Right ventricle myocardium superior (tissue), 1 donor: Measurements from ENCODE around the gene MUC15. TPM values are rescaled to one million over a fixed set of nuclear protein-coding genes. Genes with fewer than 3 reads are reported as not detected.

Experiments
- ATAC-seq: fragments of 200-7000 bp; cut with Tn5 transposase; one replicate; pipeline ENCODE4 v1.9.1; 2020; ENCODE audit warnings: mild to moderate bottlenecking; ENCODE audit not compliant: poor library complexity
- DNase-seq: peaks from one replicate; pipeline ENCODE4 v3.0.0-alpha.2; 2020
- intact Hi-C: fragments of 100-400 bp; cut with DNase I; formaldehyde crosslinking; loops from one replicate; pipeline ENCODE4 v1.11.2; 2022
- total RNA-seq: library from RNA; stranded (reverse); fragmentation: NEBNext Ultra II Directional; extraction: Animal tissue kit (Norgen Biotek cat#: 25700); gene quantifications from one replicate; pipeline ENCODE4 v1.2.1, GENCODE V29; 2021
- donor health status: DM: no; HTN: yes; CAD: no; lungs with severe emphysema.

Gene MUC15
- total RNA-seq, 1 donor from 2014 or later, result not detected

DNA sequence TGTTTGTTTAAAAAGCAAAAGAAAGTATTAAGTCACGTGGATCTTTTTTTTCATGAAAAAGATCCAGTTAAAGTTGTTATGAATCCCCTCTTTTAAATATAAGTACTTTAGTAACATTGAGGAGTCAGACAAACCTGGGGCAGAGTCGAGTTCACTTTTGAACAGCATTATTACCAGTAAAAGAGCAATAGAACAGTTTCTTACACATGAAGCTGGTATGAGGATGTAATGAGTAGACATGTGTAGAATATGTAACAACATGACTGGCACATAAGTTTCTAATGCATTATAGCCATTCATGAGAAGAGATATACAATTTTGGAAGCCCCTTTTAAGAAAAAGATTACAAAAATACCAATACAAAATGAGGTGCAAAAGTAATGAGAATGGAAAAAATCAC lies 7.6 kb upstream of the MUC15 start:
- ATAC-seq (no peak), DNase-seq (no peak)
- intact Hi-C loops, result no loop called here

DNA sequence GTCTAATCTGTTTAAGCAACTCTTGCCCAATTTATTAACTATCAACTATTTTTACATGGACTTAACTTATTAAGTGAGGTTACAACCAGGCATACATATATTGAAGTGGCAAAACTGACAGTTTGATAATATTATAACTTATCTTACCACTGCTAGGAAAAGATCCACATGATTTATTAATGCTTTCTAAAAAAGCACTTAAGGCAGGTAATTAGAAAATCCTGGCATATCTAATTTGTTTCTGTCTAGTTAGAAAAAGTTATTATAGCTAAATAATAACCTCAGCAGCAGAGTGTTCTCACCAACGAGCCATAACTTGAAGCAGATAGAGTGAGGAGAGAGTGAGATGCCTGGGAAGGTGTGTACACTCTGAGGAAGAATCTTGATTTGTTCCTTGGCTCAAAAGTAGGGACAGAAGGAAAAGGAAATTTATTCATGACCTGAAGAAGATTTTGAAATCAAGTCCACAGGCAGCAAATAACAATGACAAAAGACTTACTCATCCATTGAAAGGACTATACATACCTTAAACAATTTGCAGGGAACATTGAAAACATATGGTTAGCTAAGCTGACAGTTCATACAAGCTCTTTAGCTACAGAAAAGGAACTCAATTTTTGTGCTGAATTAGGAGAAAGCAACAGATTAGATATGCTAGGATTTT lies 7.1 kb upstream of the MUC15 start:
- ATAC-seq (no peak), DNase-seq (no peak)
- intact Hi-C loops, result no loop called here

DNA sequence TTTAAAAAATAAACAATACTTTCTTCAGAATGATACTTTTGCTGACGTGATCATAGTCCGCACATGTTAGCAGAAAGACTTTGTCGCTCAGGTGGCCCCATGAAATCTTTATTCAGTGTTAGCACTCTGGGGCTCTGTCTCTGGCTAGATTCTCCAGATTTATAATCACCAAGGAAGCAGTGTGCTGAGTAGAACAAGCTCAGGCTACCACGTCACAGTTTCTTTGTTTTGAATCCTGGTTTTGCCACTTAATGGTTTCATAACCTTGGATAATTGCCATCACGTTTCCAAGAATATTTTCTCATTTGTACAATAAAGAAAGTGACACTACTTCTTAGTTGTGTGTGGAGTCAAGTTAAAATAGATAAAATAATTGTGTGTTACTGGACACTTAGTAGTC lies 3.9 kb upstream of the MUC15 start:
- no peak for ATAC-seq
- no peak for DNase-seq
- intact Hi-C loops, result no loop called here

DNA sequence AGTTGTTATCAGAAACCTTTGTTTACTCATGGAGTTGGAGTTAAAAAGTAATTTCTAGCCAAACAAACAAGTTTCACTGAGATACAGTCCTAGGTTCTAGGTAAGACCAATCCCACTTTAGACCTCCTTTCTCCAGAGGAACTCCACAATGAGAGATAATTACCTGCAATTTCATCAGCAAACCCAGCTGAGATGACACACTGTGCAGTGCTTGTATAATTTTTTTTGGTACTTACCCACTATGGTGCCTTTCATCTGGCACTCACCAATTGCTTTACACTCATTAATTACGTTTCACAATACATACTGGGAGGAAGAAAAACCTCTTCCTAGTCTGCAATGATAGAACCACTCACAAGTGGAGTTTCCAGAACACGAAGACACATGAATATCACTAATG lies 1.8 kb upstream of the MUC15 start:
- ATAC-seq (no peak), DNase-seq (no peak)
- intact Hi-C loops, result no loop called here

DNA sequence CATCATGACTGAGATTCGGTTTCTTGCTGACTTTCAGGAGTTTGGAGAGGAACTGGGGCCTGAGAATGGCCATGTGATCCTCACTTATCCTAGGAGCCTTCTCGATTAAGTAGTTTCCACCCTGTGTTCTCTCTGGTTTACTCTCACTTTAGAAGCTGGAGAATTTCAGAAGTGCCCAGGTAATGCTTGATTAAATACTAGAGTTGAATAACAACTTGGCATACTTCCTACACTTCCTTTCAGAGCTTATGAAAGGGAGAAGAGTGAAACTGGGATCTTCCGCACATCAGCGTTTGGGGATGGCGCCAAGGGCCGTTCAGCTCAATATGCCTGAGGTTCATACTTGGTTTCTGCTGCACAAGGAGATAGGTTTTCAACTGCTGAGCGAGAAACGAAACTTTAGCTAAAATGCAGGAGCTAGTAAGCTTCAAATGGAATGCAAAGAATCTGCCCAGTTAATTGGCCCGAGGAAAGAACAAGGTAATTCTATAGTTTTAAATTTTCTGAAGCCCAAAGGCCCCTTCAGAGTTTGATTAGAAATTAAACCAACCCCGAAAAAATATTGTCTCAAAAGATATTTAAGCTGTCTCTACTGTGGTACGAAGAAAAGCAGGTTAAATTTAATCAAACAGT lies 823 bp upstream of the MUC15 start:
- DNase-seq (no peak), ATAC-seq (no peak)
- intact Hi-C loops, result no loop called here

DNA sequence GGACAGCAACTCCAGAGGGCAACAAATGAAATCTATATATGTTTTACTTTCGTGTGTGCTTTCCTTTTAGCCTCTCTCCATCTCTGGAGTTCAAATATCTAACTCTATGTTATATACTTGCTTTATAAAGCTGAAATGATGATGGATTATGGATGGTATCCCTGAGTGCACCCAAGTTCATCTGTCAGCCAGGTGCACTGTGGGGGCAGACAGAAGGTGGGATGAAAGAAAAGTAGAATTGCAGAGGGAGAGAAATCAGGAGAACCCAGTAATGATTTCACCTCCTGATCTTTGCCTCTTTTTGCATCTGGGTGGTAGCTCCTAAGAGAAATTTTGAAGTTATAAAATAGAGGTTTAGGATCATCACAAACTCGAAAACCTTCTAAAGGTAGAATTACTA lies 2.4 kb downstream of the MUC15 start:
- intact Hi-C loops, result no loop called here
- DNase-seq (no peak), ATAC-seq (no peak)

DNA sequence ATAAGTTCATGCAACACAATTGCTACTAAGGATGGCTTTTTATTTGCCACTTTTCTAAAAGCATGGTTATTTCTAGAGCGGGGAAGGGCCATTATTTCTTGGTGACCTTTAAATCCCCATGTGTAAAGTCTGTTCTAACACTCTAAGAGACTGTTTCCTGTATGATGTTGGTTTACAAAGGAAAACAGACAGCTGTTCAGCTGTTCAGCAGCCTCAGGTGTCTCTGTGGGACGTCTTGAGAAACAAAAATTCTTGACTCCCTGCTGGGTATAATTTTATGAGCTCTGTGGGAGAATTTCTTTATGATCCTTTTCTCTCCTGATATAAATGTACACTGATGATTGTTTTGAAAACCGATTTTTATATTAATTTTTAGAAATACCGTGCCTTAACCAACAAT lies 13.9 kb downstream of the MUC15 start:
- ATAC-seq, result no peak
- intact Hi-C loops, result no loop called here
- DNase-seq, result no peak

DNA sequence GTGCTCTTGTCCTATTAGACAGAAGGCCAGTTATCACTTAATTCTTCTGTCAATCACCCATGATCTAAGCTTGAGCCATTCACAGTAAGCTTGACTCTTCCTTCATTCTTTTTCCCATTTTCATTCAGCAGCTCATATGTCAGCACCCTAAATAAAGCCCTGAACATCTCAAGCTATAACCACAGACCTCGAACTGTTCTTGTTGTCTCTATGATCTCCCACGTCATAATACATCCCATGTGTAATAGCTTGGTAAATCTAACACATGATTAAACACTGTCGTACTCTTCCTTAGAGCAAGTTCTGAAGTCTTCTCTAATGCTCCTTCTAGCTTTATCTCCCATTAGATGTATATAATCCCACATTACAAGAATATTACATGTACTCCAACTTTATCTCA lies 14.4 kb downstream of the MUC15 start:
- no peak for DNase-seq
- ATAC-seq, result no peak
- intact Hi-C loops, result no loop called here

DNA sequence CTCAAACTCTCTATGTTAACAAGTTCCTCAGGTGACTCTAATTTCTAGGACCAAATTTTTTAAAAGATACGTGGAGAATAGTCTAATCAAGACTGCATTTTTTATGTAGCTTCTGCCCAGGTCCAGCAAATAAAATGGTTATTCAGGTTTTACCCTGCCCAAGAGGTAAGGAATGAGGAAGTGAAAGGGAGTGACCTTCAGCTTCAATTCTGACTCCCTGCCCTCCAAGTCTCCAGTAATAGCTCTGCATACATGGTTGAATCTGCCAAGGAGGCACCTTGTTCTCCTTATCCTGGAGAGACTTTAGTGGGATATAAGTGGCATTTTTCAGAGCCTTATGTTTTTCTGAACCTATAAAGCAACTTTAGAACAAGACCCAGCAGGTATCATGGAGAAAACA lies 15.5 kb downstream of the MUC15 start:
- intact Hi-C loops, result no loop called here
- ATAC-seq, result no peak
- no peak for DNase-seq

DNA sequence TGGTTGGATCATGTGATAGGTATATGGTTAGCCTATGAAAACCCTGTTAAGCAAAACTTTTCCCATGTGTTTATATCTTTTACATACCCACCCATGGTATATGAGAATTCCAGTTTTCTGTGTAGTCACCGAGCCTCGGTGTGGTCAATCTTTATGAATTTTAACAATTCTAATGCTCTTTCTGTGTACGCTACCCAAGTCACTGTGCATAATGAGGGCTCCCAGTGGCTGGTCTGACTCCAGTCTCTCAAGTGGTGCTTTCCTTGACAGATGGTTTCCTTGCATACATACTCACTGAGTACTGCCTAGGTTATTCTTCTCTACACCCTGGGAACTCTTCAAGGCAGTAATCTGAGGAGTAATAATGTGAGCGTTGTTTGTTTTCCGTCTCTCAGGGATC lies 17.6 kb downstream of the MUC15 start:
- DNase-seq, result no peak
- ATAC-seq, result no peak
- intact Hi-C loops, result no loop called here

DNA sequence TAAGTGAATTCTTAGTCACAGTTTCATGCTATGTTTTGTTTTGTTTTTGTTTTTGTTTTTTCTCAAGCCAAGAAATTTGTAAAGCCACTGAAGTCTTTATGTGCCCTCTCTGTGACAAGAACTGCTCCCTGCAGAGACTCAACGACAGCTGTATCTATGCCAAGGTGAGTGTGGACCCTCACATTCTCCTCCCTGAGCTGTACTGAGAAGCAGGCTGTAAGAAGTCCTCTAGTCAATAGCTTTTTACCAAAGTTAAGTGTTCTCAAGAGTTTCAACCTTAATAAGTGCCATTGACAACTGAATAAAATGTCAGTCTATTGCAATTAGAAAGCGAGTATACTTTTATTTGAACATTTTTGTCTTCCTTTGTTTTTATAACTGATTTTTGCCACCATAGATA lies 18.9 kb downstream of the MUC15 start:
- ATAC-seq (no peak), DNase-seq (no peak)
- intact Hi-C loops, result no loop called here

DNA sequence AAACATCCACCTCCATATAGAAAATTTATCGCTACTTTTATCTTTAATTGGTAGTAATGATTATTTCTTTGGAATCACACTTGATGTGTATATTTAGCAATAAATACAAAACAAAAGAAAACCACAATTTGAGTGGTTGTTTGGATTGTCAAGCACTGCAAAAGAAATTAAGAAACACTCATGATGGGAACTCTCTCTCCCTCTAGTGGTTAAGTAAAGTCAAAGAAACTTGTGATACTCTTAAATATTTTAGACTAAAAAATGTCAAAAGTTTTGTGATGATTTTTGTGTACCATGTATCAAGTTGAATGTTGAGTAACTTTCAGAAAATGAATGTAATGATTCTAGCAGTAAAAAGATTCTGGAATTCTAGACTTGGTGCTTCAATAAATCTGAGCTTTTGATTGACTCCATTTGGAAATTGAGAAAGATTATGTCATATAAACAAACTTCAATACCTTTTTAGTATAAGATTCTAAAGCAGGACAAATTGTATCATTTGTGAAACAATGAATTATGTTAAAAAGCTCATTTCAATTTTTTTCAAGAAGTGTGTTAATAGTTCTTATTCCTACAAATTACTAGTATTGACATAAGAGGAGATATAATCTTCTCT lies 20.8 kb downstream of the MUC15 start:
- no peak for ATAC-seq

DNA sequence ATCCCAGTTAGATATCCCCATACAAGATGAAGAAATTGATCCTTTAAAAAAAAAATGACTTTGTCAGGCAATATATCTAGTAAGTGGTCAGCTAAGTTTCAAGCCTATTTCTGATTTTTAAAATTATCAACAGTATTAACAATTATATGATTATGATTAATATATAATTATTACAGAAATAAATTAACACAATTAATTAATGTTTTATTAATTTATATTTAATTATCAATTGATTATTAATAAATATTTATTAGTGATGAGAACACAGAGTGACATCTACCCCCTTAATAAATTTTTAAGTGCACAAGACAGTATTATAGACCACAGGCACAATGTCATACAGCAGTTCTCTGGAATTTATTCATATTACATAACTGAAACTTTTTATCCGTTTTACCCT lies 22.0 kb downstream of the MUC15 start:
- intact Hi-C loops, result no loop called here
- ATAC-seq (no peak), DNase-seq (no peak)

More for the DNA sequence above, 20.8 kb downstream of the MUC15 start:
- DNase-seq, result no peak
- intact Hi-C loops, result no loop called here

DNA sequence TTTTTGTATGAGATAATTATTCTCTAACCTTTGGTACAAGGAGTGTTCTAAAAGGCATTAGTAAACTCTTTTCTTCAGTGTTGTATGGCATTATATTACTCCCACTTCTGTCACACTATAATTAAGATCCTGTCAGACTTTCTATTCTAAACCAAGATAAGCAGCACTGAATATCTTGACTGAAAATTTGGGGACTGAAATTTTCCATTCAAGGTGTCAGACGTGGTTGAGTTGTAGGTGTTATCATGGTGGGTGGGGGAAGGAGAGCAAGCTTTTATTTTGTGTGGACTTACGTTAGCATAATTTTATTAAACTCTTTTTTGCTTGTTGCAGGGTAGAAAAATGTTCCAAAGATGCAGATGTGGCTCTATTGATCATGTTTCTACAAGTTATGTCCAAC lies 22.9 kb downstream of the MUC15 start:
- no peak for DNase-seq
- intact Hi-C loops, result no loop called here
- ATAC-seq, result no peak

DNA sequence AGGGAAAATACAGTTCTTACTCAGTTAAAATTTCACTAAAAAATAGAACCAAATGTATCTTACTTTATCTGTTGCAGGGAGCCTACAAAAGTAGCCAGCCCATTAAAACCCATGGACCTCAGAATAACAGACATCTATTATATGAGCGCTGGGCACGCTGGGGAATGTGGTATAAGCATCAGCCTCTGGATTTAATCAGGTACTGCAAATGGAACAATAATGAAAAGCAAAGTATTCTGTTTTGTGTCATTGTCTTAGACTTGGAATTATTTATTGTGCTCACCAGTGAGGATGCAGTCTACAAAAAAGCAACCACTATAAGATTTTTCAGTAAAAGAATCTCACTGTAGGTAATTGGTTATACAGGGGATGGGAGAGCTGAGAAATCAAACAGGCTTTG lies 30.2 kb downstream of the MUC15 start:
- intact Hi-C loops, result no loop called here
- DNase-seq (no peak), ATAC-seq (no peak)

DNA sequence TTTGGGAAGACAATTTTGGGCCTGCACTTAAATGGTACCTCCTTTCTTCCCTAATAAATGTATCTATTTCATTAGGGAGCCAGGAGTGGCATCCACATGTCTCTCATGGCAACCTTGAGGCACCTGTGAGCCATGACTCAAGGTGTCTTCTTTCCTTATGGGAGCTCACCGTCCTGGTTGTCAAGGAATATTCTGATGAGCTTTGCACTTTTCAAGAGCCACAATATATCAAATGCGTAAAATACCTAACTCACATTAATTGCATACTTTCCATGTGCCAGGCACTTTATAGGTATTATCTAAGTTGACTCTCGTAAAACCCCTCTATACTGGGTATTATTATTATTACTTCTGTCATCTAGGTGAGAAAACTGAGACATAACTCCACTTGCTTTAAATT lies 32.5 kb downstream of the MUC15 start:
- DNase-seq (no peak), ATAC-seq (no peak)
- intact Hi-C loops, result no loop called here

DNA sequence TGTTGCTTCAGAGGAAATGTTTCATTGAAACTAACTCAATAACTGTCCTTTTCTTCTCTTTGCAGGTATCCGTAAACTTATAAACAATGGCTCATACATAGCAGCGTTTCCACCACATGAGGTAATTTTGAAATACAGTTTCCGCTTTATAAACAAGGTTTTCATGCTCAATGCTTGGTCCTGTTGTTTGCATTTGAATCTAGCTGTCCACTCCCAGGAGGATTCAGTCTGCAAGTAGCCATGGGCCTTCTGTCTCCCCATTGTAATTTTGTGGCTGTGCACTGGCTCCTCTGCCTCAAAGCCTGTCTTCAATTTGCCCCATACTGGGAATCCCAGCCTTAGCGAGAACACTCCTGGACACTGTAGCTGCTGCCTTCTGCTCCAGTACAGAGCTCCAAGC lies 34.7 kb downstream of the MUC15 start:
- no peak for ATAC-seq
- intact Hi-C loops, result no loop called here

DNA sequence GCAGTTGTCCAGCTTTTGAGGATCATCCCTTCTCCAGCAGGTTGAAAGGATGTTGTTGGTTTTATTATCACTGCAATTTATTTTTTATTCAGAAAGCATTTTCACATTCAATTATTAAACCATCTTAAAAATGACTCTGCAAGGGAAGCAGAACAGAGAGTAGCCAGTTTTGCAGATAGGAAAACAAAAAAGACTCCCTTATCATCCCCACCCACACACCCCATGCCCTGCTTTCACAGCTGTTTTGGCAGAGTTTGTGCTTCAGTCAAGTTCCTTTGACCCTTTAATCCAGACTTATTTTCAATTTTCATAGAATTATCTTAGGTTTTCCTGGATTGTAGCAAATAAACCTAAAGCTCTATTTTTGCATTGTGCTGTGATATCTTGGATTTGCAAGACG lies 44.4 kb downstream of the MUC15 start:
- intact Hi-C loops, result no loop called here
- DNase-seq (no peak), ATAC-seq (no peak)

More for the DNA sequence above, 34.7 kb downstream of the MUC15 start:
- no peak for DNase-seq

DNA sequence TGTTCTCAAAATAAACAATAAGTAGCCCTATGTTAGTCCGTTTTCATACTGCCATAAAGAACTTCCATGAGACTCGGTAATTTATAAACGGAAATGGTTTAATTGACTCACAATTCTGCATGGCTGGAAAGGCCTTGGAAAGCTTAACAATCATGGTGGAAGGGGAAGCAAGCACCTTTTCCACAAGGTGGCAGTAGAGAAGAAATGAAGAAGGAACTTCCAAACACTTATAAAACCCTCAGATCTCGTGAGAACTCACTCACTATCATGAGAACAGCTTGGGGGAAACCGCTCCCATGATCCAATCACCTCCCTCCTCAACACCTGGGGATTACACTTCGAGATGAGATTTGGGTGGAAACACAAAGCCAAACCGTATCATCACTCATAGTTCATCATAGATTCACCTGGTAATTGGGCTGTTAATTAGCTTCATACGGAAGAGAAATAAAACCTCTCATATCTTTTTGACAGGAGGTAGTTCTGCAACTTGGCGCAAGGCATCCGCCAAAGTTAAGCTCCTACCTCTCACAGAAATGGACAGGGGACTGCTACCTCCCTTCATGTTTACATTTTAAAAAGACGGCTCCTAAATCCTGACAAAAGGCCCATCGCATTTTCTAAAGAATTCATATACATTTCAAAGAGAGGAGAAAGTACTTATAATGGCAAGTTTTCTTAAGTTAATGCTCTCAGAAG lies 49.0 kb downstream of the MUC15 start:
- intact Hi-C loops, result no loop called here
- ATAC-seq, result no peak
- no peak for DNase-seq

DNA sequence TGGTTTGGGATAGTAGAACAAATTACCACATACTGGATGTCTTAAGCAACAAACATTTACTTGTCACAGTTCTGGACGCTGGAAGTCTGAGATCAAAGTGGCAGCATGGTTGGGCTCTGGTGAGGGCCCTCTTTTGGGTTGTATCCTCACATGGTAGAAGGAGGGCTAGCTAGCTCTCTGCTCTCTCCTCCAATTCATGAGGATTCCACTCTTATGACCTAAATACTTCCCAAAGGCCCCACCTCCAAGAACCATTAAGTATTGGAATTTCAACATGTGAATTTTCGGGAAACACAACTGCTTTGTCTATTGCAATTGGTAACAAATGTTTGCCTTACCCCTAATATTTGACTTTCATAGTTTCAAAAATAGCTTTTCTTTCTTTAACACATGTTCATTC lies 52.6 kb downstream of the MUC15 start:
- ATAC-seq, result no peak
- DNase-seq, result no peak
- intact Hi-C loops, result no loop called here
